ENCODE data around the gene TEX19. TPM values are rescaled to one million over a fixed set of nuclear protein-coding genes. Genes with fewer than 3 reads are reported as not detected.
"Not testable (repeated sequence)": the region's sequence is repeated elsewhere in the genome, so short reads cannot be mapped to it uniquely, and the experiment has no call there.

The TEX19 gene
- total RNA-seq, 1 donor from 2014 or later: 0.80 TPM

DNA sequence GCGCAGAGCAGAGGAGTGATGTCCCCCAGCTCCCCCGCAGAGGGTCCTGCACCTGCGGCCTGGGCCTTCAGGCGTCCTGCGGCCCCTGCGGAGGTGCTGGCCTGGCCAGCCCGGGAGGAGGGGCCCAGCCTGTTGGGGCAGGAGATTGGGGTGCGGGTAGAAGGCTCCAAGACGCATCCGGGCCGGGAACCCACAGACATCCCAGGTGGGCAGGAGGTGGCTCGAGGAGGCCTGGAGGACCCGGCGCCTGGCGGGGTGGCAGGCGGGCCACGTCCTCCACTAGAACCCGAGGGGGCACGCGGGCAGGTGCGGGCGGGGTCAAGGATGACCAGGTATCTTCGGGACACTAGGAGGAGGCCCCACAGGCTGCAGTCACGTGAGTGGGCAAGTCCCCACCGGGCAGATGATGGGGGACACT, 24.8 kb upstream of the TEX19 start:
- no peak for DNase-seq (ENCODE audit: low read depth)

DNA sequence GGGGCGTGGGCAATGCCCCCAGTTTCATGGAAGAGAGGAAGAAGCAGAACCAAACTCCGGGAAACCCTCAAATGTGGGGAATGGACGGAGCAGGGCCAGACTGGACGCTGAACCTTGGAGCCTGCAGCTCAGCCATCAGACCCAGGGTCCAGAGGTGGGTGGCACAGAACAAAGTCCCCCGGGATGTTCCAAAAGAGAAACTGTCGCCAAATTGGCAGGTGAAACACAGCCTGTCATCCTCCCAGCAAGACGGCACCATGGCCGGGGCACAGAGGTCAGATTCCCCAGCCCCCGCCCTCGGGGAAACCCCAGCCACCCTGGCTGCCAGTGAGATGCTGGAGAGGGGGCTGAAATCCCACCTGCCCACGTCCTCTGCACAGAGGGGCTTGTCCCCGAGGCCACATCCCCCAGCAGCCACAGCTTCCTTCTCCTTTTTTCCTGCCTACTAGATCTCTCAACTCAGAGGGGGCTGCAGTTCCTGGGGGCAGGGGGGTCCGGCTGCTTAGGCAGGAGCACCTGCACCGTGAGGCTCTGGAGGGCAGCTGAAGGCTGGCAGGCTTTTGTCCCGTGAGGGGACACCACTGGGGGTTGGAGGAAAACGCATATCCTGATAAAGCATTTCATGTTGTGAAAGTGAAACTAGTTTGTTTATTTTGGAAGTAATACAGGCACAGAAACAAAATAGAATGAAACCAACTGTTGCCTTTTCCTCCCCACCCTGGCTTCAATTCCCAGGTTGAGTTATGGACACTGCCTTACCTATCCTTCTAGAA, 24.2 kb upstream of the TEX19 start:
- DNase-seq (ENCODE audit: low read depth): no peak

DNA sequence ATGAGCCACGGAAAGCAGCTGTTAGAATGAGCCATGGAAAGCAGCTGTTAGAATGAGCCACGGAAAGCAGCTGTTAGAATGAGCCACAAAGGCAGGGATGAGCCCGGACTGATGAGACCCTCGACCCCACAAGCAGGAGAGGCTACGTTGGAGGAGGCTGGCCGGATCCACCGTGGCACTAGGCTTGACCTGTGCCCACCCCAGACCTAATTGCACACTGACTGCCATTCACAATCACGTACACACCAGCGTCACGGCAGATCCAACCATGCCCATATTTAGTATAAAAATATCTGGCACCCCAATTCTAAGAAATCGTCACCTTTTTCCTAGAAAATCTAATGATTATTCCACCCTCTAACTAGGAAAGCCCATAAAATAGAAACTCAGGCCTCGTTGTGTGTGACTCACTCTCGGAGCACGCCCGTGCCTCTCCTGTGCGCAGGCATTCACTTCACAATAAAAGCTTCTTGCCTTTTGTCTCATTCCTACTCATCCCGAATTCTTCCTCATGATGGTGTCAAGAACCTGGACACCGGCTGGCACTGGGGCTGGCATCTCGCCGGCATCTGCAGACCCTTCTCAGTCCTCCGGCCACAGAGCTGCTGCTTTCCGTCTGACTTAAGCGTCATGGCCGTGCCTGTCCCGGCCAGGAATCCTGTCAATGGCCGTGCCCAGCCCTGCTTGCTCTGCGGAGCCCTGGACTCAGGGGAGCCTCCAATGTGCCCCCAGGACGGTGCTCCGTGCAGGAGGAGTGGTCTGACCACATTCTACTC, 20.0 kb upstream of the TEX19 start:
- peak; percentile 94 for DNase-seq (ENCODE audit: low read depth)

DNA sequence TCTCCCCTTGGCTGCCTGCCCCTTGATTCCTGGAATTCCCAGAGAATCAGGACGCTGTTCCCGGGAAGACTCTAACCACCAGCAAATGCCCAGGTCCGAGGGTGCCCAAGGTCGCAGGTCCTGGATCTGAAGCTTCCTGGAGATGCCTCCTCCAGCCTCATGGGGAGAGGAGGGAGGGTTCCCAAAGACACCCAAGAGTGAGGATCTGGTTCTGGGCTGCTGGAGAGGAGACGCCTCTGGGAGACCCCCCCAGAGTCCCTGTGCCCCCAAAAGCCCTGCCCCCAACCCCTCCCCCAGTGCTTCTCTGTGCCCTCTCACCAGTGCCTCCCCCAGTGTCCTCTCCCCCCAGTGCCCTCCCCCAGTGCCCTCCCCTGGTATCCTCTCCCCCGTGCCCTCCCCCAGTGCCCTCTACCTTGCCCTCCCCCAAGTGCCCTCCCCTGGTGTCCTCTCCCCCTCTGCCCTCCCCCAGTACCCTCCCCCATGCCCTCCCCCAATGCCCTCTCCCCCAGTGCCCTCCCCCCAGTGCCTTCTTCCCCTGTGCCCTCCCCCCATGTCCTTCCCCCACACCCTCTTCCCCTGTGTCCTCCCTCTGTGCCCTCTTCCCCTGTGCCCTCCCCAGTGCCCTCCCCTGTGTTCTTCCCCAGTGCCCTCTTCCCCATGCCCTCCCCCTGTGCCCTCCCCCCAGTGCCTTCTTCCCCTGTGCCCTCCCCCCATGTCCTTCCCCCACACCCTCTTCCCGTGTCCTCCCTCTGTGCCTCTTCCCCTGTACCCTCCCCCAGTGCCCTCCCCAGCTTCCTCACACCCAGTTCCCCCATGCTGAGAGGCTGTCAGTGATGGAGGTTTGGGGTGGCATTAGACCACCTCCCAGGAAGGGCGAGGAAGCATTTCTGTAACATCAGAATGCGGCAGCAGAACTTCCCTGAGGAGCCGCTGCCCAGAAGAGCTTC, 19.1 kb upstream of the TEX19 start:
- DNase-seq (ENCODE audit: low read depth): no peak

DNA sequence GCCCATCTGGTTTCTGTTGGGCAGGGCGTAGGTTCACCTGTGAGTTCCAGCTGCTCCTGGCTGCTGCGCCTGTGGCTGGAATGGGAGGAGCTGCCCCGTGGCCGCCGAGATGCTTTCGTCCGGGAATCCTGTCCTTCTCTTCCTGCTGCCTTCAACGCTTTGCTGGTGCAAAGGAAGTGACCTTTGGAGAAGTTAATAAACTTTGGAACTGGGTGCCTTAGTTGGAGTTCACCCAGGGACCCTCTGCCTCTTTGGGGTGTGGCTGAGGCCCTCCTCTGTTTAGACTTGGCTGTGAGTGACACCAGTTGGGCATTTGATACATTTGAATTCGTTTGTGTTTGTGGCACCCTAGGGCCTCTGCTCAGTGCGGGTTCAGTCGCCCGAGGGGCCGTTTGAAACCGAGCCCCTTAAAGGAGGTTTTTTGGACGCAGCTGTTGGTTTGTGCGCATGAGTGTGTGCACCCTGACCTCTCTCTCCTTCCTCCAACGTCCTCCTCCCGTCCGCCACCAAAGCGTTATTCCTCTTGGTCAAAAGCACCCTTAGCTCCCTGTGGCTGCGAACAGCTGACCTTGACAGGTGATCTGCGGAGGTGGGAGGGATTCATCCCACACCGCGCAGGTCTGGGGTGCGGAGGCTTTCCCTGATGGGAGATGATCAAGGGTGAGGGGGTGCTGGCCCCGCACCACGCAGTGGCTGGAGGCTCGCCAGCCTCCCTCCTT, 16.5 kb upstream of the TEX19 start:
- DNase-seq (ENCODE audit: low read depth): no peak

DNA sequence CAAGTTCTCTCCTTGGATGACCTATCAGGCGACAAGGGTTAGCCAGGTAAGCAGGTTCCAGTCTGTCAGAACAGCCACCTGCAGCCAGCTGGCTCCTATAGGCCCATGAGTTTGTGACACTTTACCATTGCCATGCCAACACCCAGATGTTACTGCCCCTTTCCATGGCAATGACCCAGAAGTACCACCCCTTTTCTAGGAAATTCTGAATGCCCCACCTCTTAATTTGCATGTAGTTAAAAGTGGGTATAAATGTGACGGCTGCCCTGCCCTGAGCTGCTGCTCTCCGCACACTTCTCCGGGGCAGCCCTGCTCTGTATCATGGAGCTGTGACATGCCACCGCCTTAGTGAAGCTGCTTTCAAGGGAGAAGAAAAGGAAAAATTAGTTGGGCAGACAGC, 15.5 kb upstream of the TEX19 start:
- no peak for DNase-seq (ENCODE audit: low read depth)

DNA sequence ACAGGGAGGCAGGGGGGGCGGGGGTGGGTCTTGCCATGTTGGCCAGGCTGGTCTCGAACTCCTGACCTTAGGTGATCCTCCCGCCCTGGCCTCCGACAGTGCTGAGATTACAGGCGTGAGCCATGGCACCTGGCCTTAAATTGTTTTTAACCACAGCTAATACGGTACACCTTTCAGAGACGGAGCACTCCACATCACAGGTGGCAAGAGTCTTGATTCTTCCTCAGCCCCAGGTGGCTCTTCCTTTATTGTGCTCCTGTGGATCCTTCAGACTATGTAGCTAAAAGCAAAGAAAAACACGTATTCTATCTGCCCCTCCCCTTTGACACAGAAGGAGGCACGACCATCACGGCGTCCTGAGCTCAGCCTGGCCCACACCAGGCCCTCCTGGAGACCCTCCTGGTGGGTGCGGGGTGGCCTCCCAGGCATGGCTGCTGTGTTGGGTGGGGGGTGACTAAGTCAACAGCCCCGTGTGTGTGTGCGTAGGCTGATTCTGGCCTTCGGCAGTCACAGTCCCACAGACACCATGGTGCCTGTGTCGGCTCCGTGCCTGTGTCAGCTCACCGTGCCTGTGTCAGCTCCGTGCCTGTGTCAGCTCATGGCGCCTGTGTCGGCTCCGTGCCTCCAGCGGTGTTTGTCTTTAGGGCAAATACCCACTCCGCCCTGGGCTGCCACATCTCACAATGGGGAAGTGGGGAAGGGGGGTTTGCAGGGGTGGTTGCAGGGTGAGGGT, 14.7 kb upstream of the TEX19 start:
- no peak for DNase-seq (ENCODE audit: low read depth)

DNA sequence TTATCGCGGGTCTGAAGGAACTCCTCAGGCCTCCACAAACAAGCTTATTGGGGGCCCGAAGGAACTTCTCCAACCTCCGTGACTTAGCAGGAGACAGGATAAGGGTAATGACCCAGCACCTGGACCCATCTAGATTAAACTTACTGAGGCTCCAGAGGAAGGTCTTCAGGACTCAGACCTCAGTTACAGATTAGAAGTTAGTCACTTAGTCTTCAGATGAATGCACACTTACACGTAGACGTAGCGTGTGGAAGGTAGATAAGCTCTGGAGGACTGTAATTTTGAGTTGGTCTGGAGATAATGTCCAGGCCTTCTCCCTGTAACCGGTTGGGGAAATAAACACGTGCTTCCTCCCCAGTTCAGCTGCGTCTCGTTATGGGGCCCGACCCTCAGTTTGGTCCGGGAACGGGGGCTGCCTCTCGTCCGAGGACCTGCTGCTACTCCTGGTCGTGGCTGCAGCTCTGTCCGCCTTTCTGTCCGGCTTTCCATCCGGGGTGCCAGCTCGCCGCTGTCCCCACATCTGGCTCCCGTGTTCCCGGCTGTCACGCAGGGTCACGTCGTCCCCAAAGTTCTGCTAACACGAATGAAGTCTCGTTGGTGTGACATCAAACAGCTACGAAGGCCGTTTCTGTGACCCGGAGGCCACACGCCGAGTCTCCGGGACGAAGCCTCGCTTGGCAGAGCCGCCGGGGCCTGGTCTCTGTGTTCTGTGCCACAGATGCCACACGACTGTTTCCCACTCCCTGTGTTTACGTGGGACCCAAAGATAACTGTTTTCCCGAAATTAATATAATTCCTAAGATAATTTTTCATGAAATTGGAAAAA, 13.7 kb upstream of the TEX19 start:
- DNase-seq (ENCODE audit: low read depth): no peak

DNA sequence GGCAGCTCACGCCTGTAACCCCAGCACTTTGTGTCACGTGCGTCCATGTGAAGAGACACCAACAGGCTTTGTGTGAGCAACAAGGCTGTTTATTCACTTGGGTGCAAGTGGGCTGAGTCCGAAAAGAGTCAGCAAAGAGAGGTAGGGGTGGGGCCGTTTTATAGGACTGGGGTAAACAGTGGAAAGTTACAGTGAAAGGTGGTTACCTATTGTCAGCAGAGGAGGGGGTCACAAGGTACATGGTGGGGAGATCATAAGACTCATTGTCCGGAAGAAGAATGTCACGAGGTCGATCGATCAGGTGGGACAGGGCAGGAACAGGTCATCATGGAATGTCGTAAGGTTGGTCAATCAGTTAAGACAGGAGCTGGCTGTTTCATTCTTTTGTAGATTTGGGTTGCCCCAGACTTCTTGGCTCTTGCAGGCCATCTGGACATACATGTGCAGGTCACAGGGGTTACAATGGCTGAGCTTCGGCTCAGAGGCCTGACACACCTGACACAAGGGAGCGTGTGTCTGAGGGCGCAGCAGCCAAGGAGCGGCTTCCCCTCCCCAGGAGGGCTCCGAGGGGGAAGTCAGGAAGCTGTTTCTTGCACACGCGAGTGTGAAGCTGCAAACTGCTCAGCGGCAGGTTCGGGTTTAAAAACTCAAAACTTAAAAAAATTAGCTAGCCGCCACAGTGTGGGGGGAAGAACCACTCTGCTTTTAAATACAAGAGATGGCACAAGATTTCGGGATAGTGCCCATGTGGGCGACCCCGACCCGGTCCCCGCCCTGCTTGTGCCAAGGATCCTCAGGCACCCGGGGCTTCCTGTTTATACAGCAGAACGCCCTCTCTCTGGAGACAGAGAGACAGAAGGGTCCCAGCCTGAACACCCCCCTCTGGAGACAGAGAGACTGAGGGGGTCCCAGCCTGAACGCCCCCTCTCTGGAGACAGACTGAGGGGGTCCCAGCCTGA, 12.4 kb upstream of the TEX19 start:
- DNase-seq (ENCODE audit: low read depth): no peak

DNA sequence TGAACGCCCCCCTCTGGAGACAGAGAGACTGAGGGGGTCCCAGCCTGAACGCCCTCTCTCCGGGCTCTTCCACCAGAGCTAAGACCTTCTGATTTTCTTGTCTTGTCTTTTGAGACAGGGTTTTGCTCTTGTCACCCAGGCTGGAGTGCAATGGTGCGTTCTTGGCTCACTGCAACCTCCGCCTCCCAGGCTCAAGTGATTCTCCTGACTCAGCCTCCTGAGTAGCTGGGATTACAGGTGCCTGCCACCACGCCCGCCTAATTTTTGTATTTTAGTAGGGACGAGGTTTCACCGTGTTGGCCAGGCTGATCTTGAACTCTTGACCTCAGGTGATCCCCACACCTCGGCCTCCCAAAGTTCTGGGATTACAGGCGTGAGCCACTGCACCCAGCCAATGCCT, 11.1 kb upstream of the TEX19 start:
- not testable (repeated sequence) for DNase-seq (ENCODE audit: low read depth)

DNA sequence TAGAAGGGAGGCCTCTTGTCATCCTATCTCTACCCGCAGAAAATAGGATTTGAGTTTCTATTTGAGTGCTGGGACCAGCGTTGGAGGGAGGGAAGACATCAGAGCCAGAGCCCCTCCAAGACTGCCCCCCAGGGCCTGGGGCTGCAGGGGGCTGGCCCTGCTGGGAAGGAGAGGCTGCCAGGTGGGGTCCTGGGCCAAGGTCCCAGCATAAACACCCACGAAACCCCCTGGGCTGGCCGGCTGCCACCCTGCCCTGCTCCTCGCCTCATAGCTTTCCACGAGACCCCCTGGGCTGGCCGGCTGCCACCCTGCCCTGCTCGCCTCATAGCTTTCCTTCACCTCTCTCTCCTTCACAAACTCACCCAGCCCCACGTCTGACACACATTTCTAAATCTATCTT, 10.6 kb upstream of the TEX19 start:
- DNase-seq (ENCODE audit: low read depth): no peak

DNA sequence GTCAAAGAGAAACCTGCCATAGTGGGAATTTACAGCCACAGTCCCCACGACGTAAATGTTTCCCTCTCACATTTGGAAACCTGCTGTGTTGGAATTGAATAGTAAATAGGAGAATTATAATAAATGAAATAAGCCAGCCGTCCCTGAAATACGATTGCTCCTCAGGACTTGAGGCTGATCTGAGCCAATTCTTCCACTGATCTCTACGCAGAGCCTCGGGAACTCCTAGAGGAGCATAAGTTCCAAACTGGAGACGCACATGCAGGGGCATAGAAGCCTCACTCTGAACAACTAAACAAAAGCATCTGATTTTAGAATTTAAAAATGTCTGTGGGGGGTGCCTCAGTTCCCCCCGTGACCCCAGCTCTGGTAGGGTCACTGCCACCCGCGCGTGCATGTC, 10.2 kb upstream of the TEX19 start:
- DNase-seq (ENCODE audit: low read depth): no peak

DNA sequence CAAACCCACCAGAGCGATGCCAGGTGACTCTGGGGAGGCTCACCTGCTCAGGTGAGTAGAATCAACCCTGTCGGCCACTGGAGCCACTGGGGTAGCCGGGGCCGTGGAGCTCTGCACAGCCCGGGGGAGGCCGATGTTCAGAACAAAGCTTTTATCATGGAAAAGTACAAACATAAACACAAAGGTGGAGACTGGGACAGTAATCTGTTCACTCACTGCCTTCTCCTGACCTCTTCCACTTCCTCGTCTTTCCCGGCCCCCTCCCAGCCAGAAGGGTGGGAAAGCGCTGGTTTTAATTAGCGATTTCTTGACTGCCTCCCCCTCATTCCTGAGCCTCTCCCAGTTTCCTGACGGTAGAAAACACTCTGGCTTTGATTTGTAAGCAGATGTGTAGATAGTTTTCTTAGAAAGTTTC, 9.8 kb upstream of the TEX19 start:
- no peak for DNase-seq (ENCODE audit: low read depth)

DNA sequence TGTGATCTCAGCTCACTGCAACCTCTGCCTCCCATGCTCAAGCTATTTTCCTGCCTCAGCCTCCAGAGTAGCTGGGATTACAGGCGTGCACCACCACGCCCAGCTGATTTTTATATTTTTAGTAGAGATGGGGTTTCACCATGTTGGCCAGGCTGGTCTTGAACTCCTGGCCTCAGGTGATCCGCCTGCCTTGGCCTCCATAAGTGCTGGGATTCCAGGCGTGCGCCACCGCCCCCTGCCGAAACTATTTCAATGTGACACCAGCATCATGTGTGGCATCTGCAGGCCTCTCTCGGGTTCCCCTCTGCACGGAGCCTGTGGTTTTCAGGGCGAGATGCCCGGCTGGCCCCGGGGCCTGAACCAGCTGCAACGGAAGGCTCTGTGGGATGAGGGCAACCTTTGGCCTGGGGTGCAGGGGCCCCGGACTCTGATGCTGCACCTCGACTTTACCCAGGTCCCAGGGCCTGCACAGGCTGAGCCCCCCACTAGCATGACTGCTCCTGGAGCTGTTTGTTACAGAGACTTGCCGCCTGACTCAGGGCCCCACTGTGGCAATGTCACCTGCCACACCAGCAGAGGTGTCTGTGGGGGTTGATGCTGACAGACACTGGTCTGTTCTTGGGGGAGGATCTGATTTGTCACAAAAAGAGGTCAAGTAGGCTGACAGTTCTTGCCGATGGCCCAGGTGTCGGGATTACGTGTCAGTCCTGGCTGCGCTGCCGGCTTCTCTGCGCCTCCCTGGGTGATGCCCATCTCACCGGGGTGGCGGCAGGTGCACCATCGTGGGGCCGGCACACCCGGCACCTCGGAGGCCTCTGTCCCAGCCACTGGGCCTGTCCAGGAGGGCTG, 8.6 kb upstream of the TEX19 start:
- DNase-seq (ENCODE audit: low read depth): no peak

DNA sequence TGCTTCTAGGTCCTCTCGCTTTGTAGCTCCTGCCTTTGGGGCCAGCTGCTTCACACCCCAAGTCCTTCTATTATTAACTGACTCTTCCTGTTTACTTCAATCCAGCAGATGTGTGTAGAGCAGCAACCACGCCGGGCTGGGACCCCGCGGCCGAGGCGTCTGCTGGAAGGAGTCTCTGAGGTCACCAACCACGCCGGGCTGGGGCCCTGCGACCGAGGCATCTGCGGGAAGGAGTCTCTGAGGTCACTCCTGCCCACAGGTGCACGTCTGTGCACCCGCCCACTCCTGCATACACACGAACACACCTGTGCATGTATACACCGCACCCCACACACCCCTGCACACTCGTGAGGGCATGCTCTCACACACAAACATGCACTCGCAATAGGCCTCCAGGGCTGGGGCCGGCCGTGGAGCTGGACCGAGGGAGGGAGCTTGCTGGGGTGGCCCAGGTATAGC, 7.8 kb upstream of the TEX19 start:
- DNase-seq (ENCODE audit: low read depth): no peak

DNA sequence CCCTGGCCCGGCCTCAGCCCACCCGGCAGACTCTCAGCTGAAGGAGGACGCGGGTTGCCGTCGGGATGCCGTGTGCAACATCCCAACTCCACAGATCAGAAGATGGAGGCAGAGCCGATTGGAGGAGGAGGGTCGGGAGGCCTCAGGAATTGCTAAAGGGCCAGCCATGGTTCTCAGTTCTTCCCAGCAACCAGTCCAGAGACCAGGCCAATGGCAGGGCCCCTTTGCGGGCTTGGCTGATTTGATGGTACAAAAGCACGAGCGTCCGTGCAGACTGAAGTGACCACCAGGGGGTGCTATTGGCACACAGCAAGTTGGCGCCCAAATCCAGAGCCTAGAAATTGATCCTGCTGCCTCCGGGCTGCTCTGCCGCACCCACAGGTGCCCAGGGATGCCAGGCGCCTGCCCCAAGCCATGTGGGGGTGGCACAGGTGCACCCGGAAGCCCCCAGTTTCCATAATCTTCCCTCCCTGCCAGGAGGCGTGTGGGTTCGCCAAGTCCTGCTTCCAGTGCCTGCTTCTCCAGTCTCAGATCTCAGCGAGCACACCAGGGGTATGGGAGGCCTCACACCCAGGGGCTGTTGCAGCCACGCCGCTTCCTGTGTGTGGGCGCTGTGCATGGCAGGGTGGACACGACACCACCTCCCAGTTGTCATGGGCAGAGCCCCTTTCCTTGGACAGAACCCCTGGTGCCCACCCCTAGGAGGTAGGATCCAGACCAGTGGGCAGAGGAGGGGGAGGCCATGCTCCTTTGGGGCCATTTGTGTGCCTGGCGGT, 7.1 kb upstream of the TEX19 start:
- DNase-seq (ENCODE audit: low read depth): peak; percentile 91

All from myocyte (in vitro differentiated cells).